ENCODE data around the gene CEP112. TPM values are rescaled to one million over a fixed set of nuclear protein-coding genes. Genes with fewer than 3 reads are reported as not detected.

Gene CEP112
- total and polyA plus RNA-seq, 4 donors = 1.1 to 4.9 (median 1.4) TPM

DNA sequence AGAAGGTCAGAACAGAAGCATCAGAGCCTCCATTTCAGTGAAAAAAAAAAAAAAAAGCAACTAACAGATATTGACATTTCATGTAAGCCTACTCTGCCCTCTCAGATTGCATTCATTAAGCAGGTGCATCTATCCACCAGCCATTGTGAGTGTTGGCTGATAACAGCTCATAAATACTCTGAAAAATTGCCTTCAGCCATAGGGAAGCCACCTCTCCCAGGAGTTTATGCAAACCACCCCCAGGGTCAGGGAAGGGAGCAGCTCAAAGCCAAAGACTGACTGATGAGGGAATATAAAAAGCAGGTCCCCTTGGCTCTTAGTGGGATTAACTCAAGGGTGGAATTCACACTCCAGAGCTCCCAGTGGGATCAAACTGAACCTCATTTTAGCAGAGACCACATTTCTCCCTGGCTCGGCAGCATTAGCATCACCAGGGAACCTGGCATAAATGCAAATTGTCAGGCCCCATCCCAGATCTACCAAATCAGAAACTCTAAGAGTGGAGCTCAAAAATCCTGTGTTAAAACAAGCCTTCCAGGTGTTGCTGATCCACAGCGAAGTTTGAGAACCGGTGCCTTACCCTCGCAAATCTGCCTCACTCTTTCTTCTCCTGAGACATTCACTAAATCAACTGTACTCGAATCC, 23.1 kb upstream of the CEP112 start:
- TF ChIP-seq, protein P1, sequence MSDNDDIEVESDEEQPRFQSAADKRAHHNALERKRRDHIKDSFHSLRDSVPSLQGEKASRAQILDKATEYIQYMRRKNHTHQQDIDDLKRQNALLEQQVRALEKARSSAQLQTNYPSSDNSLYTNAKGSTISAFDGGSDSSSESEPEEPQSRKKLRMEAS (IDR thresholded peaks at IDR 0.05) = no peak
- TF ChIP-seq HNF4A (conservative IDR thresholded peaks at IDR 0.05) = no peak
- no peak for TF ChIP-seq EGR1 (IDR thresholded peaks at IDR 0.05; ENCODE audit: low read depth in 2 of 2)
- no peak for TF ChIP-seq YY1 (IDR thresholded peaks at IDR 0.05)
- TF ChIP-seq, protein P2, sequence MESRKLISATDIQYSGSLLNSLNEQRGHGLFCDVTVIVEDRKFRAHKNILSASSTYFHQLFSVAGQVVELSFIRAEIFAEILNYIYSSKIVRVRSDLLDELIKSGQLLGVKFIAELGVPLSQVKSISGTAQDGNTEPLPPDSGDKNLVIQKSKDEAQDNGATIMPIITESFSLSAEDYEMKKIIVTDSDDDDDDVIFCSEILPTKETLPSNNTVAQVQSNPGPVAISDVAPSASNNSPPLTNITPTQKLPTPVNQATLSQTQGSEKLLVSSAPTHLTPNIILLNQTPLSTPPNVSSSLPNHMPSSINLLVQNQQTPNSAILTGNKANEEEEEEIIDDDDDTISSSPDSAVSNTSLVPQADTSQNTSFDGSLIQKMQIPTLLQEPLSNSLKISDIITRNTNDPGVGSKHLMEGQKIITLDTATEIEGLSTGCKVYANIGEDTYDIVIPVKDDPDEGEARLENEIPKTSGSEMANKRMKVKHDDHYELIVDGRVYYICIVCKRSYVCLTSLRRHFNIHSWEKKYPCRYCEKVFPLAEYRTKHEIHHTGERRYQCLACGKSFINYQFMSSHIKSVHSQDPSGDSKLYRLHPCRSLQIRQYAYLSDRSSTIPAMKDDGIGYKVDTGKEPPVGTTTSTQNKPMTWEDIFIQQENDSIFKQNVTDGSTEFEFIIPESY (IDR thresholded peaks at IDR 0.05) = no peak
- no peak for TF ChIP-seq JUND (IDR thresholded peaks at IDR 0.05)
- no peak for TF ChIP-seq SP1 (IDR thresholded peaks at IDR 0.05)
- no peak for TF ChIP-seq GABPA (IDR thresholded peaks at IDR 0.05 in 1 of 2, conservative IDR thresholded peaks at IDR 0.05 in 1 of 2)
- TF ChIP-seq, protein P3, sequence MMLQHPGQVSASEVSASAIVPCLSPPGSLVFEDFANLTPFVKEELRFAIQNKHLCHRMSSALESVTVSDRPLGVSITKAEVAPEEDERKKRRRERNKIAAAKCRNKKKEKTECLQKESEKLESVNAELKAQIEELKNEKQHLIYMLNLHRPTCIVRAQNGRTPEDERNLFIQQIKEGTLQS (IDR thresholded peaks at IDR 0.05) = no peak
- no peak for TF ChIP-seq RXRA (IDR thresholded peaks at IDR 0.05)
- no peak for TF ChIP-seq FOXA2 (IDR thresholded peaks at IDR 0.05)
- no peak for TF ChIP-seq FOXA1 (IDR thresholded peaks at IDR 0.05)
- TF ChIP-seq TAF1 (conservative IDR thresholded peaks at IDR 0.05) = no peak
- TF ChIP-seq, protein P4, sequence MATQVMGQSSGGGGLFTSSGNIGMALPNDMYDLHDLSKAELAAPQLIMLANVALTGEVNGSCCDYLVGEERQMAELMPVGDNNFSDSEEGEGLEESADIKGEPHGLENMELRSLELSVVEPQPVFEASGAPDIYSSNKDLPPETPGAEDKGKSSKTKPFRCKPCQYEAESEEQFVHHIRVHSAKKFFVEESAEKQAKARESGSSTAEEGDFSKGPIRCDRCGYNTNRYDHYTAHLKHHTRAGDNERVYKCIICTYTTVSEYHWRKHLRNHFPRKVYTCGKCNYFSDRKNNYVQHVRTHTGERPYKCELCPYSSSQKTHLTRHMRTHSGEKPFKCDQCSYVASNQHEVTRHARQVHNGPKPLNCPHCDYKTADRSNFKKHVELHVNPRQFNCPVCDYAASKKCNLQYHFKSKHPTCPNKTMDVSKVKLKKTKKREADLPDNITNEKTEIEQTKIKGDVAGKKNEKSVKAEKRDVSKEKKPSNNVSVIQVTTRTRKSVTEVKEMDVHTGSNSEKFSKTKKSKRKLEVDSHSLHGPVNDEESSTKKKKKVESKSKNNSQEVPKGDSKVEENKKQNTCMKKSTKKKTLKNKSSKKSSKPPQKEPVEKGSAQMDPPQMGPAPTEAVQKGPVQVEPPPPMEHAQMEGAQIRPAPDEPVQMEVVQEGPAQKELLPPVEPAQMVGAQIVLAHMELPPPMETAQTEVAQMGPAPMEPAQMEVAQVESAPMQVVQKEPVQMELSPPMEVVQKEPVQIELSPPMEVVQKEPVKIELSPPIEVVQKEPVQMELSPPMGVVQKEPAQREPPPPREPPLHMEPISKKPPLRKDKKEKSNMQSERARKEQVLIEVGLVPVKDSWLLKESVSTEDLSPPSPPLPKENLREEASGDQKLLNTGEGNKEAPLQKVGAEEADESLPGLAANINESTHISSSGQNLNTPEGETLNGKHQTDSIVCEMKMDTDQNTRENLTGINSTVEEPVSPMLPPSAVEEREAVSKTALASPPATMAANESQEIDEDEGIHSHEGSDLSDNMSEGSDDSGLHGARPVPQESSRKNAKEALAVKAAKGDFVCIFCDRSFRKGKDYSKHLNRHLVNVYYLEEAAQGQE (IDR thresholded peaks at IDR 0.05) = no peak
- no peak for TF ChIP-seq HNF4G (IDR thresholded peaks at IDR 0.05)
- no peak for TF ChIP-seq NR2F2 (IDR thresholded peaks at IDR 0.05)
- peaks cover 7 to 62% (median 54%) of the 10 kb centered on the region in 4 donors for H3K36me3 ChIP-seq (ENCODE audit: control insufficient read depth in 4 of 4, insufficient read depth in 3 of 4, low read depth in 1 of 4, low read length in 3 of 4)
- H3K9ac ChIP-seq (ENCODE audit: low read depth in 1 of 2, low read length in 2 of 2) = no peak overlapping the region
- H3K9me3 ChIP-seq (ENCODE audit: control insufficient read depth in 4 of 4, low read length in 3 of 4) = no peaks in the 10 kb centered on the region
- no peak overlapping the region for H3K27ac ChIP-seq (ENCODE audit: low read depth in 1 of 2, low read length in 2 of 2)
- no peak overlapping the region for H3K4me3 ChIP-seq (ENCODE audit: low read depth in 1 of 3, low read length in 3 of 3)
- WGBS = 91% methylated on average over 5 of the region's 5 CpGs
- no peak for DNase-seq (ENCODE audit: low spot score)
- H3K27me3 ChIP-seq (ENCODE audit: control insufficient read depth in 4 of 4, insufficient read depth in 4 of 4, low read length in 3 of 4) = no peaks in the 10 kb centered on the region
- peaks cover 0 to 10% (median 0%) of the 10 kb centered on the region in 4 donors for H3K4me1 ChIP-seq (ENCODE audit: control insufficient read depth in 4 of 4, insufficient read depth in 4 of 4, low read length in 3 of 4)

DNA sequence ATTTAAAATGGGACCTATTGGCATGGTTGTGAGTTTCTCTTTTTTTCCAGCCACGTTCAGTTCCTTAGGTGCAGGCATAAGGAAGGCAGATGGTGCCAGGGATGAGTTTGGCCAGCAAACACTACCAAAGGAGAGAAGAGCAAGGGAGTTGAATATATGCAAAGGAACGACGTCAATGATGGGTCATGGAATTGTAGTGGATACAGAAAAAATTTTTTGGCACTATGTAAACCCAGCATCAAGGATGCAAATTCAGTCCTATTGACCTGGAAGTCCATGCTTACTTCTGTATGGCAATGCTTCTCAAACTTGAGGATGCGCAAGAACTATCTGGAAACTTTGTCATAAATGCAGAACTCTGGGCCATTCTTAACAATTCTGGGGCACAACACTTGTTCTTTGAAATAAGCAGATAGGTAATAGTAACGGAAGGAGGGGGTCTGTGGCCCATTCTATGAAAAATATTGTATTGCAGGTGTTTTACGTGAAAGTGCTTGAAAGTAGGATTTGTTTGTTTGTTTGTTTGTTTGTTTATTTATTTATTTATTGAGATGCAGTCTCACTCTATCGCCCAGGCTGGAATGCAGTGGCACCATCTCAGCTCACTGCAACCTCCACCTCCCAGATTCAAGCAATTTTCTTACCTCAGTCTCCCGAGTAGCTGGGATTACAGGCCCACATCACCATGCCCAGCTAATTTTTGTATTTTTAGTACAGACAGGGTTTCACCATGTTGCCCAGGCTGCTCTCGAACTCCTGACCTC, 19.3 kb upstream of the CEP112 start:
- peaks cover 0 to 3% (median 0%) of the 10 kb centered on the region in 4 donors for H3K4me1 ChIP-seq (ENCODE audit: control insufficient read depth in 4 of 4, insufficient read depth in 4 of 4, low read length in 3 of 4)
- no peak overlapping the region for H3K4me3 ChIP-seq (ENCODE audit: low read depth in 1 of 3, low read length in 3 of 3)
- no peak for DNase-seq (ENCODE audit: low spot score)
- peaks cover 3 to 33% (median 32%) of the 10 kb centered on the region in 4 donors for H3K36me3 ChIP-seq (ENCODE audit: control insufficient read depth in 4 of 4, insufficient read depth in 3 of 4, low read depth in 1 of 4, low read length in 3 of 4)
- no peak overlapping the region for H3K27ac ChIP-seq (ENCODE audit: low read depth in 1 of 2, low read length in 2 of 2)
- no peaks in the 10 kb centered on the region for H3K27me3 ChIP-seq (ENCODE audit: control insufficient read depth in 4 of 4, insufficient read depth in 4 of 4, low read length in 3 of 4)
- no peak overlapping the region for H3K9ac ChIP-seq (ENCODE audit: low read depth in 1 of 2, low read length in 2 of 2)
- 77% methylated on average over 9 of the region's 9 CpGs for WGBS
- H3K9me3 ChIP-seq (ENCODE audit: control insufficient read depth in 4 of 4, low read length in 3 of 4) = no peaks in the 10 kb centered on the region
- TF ChIP-seq HNF4A (conservative IDR thresholded peaks at IDR 0.05) (no peak), TAF1 (conservative IDR thresholded peaks at IDR 0.05) (no peak), FOXA2 (IDR thresholded peaks at IDR 0.05) (no peak), EGR1 (IDR thresholded peaks at IDR 0.05; ENCODE audit: low read depth in 2 of 2) (no peak), YY1 (IDR thresholded peaks at IDR 0.05) (no peak), NR2F2 (IDR thresholded peaks at IDR 0.05) (no peak)
- TF ChIP-seq, protein P3 (IDR thresholded peaks at IDR 0.05) = no peak
- TF ChIP-seq, protein P4 (IDR thresholded peaks at IDR 0.05) = no peak
- TF ChIP-seq, protein P2 (IDR thresholded peaks at IDR 0.05) = no peak

Measured in liver (tissue), 9 donors.